Uterus (tissue), 4 donors: ENCODE measurements around the gene CAMTA1. TPM values are rescaled to one million over a fixed set of nuclear protein-coding genes. Genes with fewer than 3 reads are reported as not detected.

Experiments used
- DNase-seq, 2 donors: peaks; one replicate each; pipeline ENCODE4 v3.0.0-alpha.2; 2019 to 2020
- H3K27ac ChIP-seq, 2 donors: fragments of 200-600 bp; sonication (generic); 1 replicate in 1 of 2; 2 replicates in 1 of 2; pipeline ENCODE4 v1.5.1; 2016 to 2018
- H3K27me3 ChIP-seq, 2 donors: fragments of 200-600 bp; sonication (generic); one replicate each; pipeline ENCODE4 v1.5.1; 2018 to 2019; ENCODE audit warnings: control low read depth in 1 of 2
- H3K36me3 ChIP-seq, 2 donors: fragments of 200-600 bp; sonication (generic); one replicate each; pipeline ENCODE4 v1.5.1; 2019; ENCODE audit warnings: control low read depth in 1 of 2
- H3K4me1 ChIP-seq, 2 donors: fragments of 200-600 bp; sonication (generic); one replicate each; pipeline ENCODE4 v1.5.1; 2018 to 2019; ENCODE audit warnings: control low read depth in 1 of 2
- H3K4me3 ChIP-seq, 2 donors: fragments of 200-600 bp; sonication (generic); 1 replicate in 1 of 2; 2 replicates in 1 of 2; pipeline ENCODE4 v1.5.1; 2018 to 2019; ENCODE audit warnings: mild to moderate bottlenecking in 1 of 2
- H3K9me3 ChIP-seq, 2 donors: fragments of 200-600 bp; sonication (generic); one replicate each; pipeline ENCODE4 v1.5.1; 2019; ENCODE audit warnings: control low read depth in 1 of 2
- CTCF ChIP-seq, 4 experiments: fragments of 200-600 bp in 2 of 4; fragments of 450-650 bp in 2 of 4; sonication (generic) in 2 of 4; IDR thresholded peaks; one replicate each; pipeline ENCODE4 v1.5.1; 2016 to 2019; ENCODE audit warnings: antibody characterized with exemption in 4 of 4, mild to moderate bottlenecking in 2 of 4, moderate library complexity in 1 of 4
- POLR2A ChIP-seq, 2 donors: fragments of 450-650 bp; IDR thresholded peaks; one replicate each; pipeline ENCODE4 v1.6.1; 2016; ENCODE audit warnings: antibody characterized with exemption in 2 of 2, mild to moderate bottlenecking in 1 of 2, moderate library complexity in 1 of 2
- intact Hi-C: fragments of 100-400 bp; cut with DNase I; formaldehyde crosslinking; loops from one replicate; pipeline ENCODE4 v1.15.1; 2023; ENCODE audit warnings: low total_unique reads
- total RNA-seq, 4 donors: library from RNA; depleted of rRNA in 3 of 4; stranded (reverse); fragments of >200 nt in 3 of 4; gene quantifications; one replicate each; pipeline versions ENCODE4 v1.1.0 to v1.2.4, GENCODE V29; 2014 to 2023
- donor health status: DM: yes; HTN: yes; CAD: no.

CAMTA1 gene
- total RNA-seq, 4 donors from 2014 or later: 29.7 to 427 (median 64.8) TPM

DNA sequence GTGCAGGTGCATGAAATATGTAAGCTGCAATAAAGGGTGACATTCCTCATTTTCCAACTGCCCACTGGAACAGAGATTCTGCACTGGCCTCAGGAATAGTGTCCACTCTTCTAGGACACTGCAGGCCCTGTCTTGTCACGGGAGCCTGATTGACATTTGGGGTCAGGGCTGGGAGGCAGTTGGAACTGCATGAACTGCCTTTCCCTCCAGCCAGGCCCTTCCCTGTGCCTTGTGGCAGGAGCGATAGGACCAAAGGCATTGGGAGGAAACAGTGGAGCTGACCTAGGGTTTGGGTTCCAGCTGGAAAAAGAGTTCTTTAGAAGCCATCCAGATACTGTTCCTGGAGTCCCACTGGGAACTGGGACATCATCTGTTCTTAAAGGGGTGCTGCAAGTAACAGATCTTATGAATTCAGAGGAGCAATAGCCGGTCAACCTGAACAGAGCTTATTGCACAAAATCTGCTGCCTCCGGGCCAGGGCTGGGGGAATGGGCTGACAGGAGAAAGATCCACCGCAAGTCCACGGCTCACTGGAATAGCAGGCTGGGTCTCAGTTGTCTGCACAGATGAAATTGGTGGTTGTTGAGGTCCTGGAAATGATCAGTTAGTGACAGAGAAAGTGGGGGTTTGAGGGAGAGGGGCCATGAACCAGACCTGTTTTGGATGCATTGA lies 451.7 kb downstream of the CAMTA1 start:
- Histone ChIP-seq H3K27ac (no peak overlapping the region), H3K4me3 (no peak overlapping the region), H3K4me1 (no peaks in the 10 kb centered on the region), H3K27me3 (no peaks in the 10 kb centered on the region), H3K36me3 (no peaks in the 10 kb centered on the region), H3K9me3 (no peaks in the 10 kb centered on the region)
- intact Hi-C loops: no loop called here
- TF ChIP-seq POLR2A (IDR thresholded peaks at IDR 0.05) (no peak), CTCF (IDR thresholded peaks at IDR 0.05) (no peak)
- DNase-seq: no peak

- Histone ChIP-seq H3K4me3 (no peak overlapping the region), H3K36me3 (no peaks in the 10 kb centered on the region), H3K27ac (no peak overlapping the region), H3K9me3 (no peaks in the 10 kb centered on the region), H3K4me1 (no peaks in the 10 kb centered on the region), H3K27me3 (no peaks in the 10 kb centered on the region)
- intact Hi-C loops: no loop called here
- no peak for DNase-seq
- no peak for TF ChIP-seq POLR2A (IDR thresholded peaks at IDR 0.05)
- no peak for TF ChIP-seq CTCF (IDR thresholded peaks at IDR 0.05)
Measured at GRCh38 chr1:7247158-7247557, 461.9 kb downstream of the CAMTA1 start.

- no peaks in the 10 kb centered on the region for H3K9me3 ChIP-seq
- H3K4me1 ChIP-seq: no peaks in the 10 kb centered on the region
- no peaks in the 10 kb centered on the region for H3K36me3 ChIP-seq
- no peak overlapping the region for H3K27ac ChIP-seq
- TF ChIP-seq CTCF (IDR thresholded peaks at IDR 0.05) (no peak), POLR2A (IDR thresholded peaks at IDR 0.05) (no peak)
- DNase-seq: no peak
- no peaks in the 10 kb centered on the region for H3K27me3 ChIP-seq
- H3K4me3 ChIP-seq: no peak overlapping the region
- intact Hi-C loops: no loop called here
Measured at GRCh38 chr1:7247791-7248548, 462.7 kb downstream of the CAMTA1 start.

GRCh38 chr1:7248549-7249199 lies 463.4 kb downstream of the CAMTA1 start:
- intact Hi-C loops: no loop called here
- no peak overlapping the region for H3K4me3 ChIP-seq
- H3K36me3 ChIP-seq: no peaks in the 10 kb centered on the region
- no peak for DNase-seq
- H3K27me3 ChIP-seq: no peaks in the 10 kb centered on the region
- no peaks in the 10 kb centered on the region for H3K4me1 ChIP-seq
- no peaks in the 10 kb centered on the region for H3K9me3 ChIP-seq
- H3K27ac ChIP-seq: no peak overlapping the region
- TF ChIP-seq CTCF (IDR thresholded peaks at IDR 0.05) (no peak), POLR2A (IDR thresholded peaks at IDR 0.05) (no peak)

DNA sequence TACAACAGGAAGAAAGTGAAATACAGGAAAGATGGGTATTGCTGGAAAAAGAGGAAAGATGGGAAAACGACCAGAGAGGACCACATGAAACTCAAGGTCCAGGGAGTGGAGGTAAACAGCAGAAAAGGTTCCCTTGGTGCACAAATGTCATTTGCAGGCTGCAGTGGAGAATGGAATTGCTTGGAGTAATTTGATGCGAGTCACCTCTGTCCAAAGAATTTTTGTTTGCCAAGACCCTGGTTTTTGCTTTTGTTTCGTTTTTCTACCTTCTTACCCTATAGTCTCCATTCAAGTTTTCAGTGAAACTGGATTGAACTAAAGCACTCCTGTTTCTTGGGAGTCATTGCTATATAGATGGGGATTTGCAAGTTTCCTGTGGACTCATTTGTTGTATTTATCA lies 464.3 kb downstream of the CAMTA1 start:
- DNase-seq: no peak
- no peaks in the 10 kb centered on the region for H3K36me3 ChIP-seq
- H3K9me3 ChIP-seq: no peaks in the 10 kb centered on the region
- H3K27ac ChIP-seq: no peak overlapping the region
- no peaks in the 10 kb centered on the region for H3K4me1 ChIP-seq
- H3K27me3 ChIP-seq: no peaks in the 10 kb centered on the region
- intact Hi-C loops: no loop called here
- no peak overlapping the region for H3K4me3 ChIP-seq
- TF ChIP-seq CTCF (IDR thresholded peaks at IDR 0.05) (no peak), POLR2A (IDR thresholded peaks at IDR 0.05) (no peak)
